ENCODE measurements around the gene LRRFIP2.
"Not testable (repeated sequence)": the region's sequence is repeated elsewhere in the genome, so short reads cannot be mapped to it uniquely, and the experiment has no call there.

The LRRFIP2 gene

DNA sequence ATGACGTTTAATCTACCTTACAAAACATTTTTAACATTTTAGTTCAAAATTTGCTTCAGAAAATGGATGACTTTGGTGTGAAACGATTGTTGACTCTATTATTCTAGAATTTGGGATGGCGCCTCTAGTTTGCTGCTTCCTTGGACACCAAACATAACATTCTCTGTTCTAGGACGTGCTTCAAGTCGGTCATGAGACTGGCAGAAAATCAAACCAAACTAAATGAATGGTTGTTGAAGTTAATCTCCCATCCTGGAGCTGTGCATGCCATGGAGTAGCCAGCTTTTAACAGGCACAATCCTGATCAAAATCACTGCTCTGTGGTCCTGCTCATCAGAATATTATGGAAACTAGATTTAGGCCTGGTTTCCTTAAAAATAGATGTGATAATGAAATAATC lies 9.6 kb upstream of the LRRFIP2 start:
- no peak for DNase-seq (ENCODE audit: low read depth, low spot score)

GRCh38 chr3:37183375-37183831 lies 9.0 kb upstream of the LRRFIP2 start:
- no peak for DNase-seq (ENCODE audit: low read depth, low spot score)

- DNase-seq (ENCODE audit: low read depth, low spot score): no peak
Measured at GRCh38 chr3:37182816-37183215, 8.4 kb upstream of the LRRFIP2 start.

GRCh38 chr3:37181756-37182155 lies 7.4 kb upstream of the LRRFIP2 start:
- no peak for DNase-seq (ENCODE audit: low read depth, low spot score)

DNA sequence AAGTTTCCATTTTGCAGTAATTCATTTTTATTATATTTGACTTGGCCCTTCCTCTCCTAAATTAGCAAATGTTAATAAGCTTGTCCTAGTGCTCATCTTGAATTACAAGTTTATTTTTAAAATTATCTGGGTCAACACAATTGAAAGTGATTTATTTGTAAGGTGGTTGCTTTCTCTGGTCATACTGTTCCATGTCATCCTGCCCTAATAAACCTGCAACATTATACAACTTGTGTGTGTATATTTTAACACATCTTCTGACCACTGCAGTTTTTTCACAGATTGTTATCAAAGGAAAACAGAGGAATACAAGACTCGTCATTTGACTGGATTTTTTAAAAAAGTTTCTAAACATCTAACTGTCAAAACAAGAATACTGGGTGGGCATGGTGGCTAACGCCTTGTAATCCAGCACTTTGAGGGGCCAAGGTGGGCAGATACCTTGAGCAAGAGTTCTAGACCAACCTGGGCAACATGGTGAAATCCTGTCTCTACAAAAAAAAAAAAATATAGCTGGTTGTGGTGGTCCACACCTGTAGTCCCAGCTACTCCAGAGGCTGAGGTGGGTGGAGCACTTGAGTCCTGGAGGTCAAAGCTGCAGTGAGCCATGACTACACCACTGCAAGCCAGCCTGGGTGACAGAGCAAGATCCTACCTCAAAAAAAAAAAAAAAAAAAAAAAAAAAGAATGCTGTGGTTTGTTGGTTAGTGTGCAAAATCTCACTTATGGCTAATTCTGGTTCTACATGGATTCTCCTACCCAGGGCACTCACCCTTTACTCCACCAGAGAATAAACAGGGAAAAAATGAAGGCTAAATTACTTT lies 5.0 kb upstream of the LRRFIP2 start:
- DNase-seq (ENCODE audit: low read depth, low spot score): no peak

DNA sequence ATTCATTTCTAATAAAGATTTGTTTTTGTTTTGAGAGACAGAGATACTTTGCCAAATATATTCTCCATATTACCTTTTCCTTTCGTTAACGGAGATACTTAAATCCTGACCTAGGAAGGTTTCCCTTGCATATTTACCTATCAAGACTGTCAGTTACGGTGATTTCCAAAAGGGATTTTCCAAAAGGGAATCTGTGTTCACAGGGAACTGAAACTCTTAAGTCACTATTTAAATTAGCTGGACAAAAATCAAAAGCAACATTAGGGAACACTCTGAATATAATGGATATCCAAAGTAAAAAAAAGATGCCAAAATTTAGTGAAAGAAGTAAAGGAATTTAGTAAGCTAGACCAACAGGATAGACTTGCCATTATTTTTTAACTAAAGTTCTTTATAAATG lies 576 bp downstream of the LRRFIP2 start:
- DNase-seq (ENCODE audit: low read depth, low spot score): no peak

- DNase-seq (ENCODE audit: low read depth, low spot score): no peak
Measured at GRCh38 chr3:37171144-37171543, 3.2 kb downstream of the LRRFIP2 start.

DNA sequence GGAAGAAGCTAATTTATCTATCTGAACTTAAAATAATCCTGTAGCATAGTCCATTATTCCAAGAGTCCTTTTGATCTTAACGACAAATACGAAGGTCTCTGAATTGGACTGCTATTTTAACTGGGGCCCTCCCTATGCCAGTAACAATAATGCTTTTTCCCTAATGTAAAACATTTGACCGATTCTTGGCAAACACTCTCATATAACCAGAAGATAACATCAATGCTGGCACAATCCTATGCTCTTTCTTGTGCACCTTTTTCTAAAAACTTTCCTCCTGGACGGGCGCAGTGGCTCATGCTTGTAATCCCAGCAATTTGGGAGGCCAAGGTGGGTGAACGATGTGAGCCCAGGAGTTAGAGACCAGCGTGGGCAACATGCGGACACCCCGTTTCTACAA lies 3.9 kb downstream of the LRRFIP2 start:
- DNase-seq (ENCODE audit: low read depth, low spot score): no peak

GRCh38 chr3:37170060-37170459 lies 4.3 kb downstream of the LRRFIP2 start:
- no peak for DNase-seq (ENCODE audit: low read depth, low spot score)

- no peak for DNase-seq (ENCODE audit: low read depth, low spot score)
Measured at GRCh38 chr3:37168896-37169295, 5.5 kb downstream of the LRRFIP2 start.

GRCh38 chr3:37163262-37164015 lies 10.9 kb downstream of the LRRFIP2 start:
- DNase-seq (ENCODE audit: low read depth, low spot score): no peak

DNA sequence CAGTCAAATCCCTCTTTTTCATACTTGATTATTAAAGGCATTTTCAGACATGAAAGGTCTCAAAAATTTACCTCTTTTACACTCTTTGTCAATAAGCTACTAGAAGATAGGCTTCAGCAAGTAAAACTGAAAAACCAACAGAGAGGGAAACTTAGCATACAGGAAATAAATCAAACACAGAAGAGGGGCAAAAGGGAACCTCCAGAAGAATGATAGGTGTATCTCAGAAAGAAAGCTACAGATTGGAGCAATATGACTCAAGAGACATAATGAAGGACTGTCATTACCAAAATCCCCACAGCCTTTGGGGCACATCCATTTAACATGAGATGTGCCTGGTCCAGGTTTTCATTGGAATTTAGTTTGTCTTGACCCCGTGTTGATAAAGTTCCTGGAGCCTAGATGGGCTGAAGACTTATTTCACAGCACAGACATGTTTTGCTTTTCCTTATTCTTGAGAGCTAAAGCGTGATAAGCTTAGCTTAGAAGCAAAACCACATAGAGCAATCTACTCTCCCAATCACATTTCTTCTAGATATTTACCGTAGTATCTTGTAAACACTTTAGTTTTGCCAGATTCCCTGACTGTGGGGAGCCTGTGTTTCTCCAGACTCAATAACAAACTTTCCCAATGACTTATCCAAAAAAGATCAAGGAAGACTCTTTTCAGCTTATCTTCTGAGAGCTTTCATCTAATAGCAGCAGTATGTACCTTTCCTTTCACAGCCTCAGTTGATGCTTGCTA lies 11.7 kb downstream of the LRRFIP2 start:
- DNase-seq (ENCODE audit: low read depth, low spot score): no peak

DNA sequence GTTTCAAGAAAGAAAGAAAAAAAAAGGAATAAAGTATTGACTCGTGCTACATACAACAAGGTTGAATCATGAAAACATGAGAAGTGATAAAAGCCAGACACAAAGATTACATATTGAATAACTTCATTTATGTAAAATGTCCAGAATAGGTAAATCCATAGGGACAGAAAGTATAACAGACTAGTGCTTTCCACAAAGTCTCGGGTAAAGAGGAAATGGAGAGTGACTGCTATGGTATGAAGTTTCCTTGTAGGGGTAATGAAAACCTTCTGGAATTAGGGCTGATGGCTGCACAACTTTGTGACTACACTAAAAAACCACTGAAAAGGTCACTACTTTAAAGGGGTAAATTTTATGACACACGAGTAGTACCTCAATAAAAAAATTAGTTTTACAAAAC lies 13.0 kb downstream of the LRRFIP2 start:
- no peak for DNase-seq (ENCODE audit: low read depth, low spot score)

GRCh38 chr3:37155782-37156181 lies 18.6 kb downstream of the LRRFIP2 start:
- DNase-seq (ENCODE audit: low read depth, low spot score): no peak

GRCh38 chr3:37154668-37155314 lies 19.6 kb downstream of the LRRFIP2 start:
- DNase-seq (ENCODE audit: low read depth, low spot score): no peak

- DNase-seq (ENCODE audit: low read depth, low spot score): no peak
Measured at GRCh38 chr3:37150621-37151020, 23.8 kb downstream of the LRRFIP2 start.

DNA sequence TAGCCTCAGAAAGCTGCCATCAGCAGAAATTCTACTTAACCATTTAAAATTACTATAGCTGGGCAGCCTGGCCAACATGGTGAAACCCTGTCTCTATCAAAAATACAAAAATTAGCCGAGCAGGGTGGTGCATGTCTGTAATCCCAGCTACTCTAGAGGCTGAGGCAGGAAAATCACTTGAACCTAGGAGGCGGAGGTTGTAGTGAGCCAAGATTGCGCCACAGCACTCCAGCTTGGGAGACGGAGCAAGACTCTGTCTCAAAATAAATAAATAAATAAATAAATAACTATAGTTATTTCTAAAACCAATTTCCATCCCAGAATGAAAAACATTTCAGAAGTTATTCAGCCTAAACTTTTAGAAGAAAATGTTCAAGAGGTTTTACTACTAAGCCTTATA lies 25.1 kb downstream of the LRRFIP2 start:
- DNase-seq (ENCODE audit: low read depth, low spot score): no peak

DNA sequence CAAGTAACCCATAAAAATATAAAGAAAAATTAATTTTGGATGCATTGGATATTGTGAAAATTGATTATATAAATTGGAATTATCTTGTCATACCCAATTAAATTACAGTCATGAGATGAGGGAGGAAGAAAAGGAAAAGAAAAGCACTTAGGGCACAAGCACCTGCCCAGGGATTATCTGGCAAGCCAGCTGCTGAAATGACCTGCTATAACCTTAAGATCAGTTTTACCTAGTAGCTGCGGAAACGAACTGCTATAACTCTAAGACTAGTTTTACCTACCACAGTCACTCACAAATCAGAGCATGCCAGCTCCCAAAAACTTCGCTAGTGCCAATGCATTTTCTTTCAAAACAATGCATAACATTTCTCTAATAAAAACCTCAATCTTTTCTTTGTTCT lies 26.2 kb downstream of the LRRFIP2 start:
- DNase-seq (ENCODE audit: low read depth, low spot score): no peak

- DNase-seq (ENCODE audit: low read depth, low spot score): no peak
Measured at GRCh38 chr3:37147666-37148065, 26.7 kb downstream of the LRRFIP2 start.

DNA sequence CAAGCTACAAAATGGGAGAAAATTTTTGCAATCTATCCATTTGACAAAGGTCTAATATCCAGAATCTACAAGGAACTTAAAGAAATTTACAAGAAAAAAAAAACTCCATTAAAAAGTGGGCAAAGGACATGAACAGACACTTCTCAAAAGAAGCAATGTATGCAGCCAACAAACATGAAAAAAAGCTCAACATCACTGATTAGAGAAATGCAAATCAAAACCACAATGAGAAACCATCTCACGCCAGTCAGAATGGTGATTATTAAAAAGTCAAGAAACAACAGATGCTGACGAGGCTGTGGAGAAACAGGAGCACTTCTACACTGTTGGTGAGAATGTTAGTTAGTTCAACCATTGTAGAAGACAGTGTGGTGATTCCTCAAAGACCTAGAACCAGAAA lies 27.5 kb downstream of the LRRFIP2 start:
- DNase-seq (ENCODE audit: low read depth, low spot score): not testable (repeated sequence)

DNA sequence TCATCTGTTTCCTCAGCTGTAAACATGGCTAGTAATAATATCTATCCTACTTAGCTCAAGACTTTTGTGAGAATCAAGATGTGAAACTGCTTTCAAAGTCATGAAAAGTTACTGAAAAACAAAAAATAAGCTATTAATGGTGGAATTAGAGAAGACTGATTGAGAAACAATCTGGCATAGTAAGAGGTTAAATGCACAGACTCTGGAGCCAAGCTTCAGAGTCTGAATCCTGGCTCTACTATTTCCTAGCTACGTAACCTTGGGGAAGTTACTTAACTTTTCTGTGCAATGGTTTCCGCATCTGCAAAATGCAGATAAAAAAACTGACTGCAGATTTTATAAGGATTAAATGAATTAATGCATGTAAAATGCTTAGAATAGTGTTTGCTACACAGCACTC lies 28.8 kb downstream of the LRRFIP2 start:
- DNase-seq (ENCODE audit: low read depth, low spot score): no peak

GRCh38 chr3:37144806-37145205 lies 29.6 kb downstream of the LRRFIP2 start:
- DNase-seq (ENCODE audit: low read depth, low spot score): no peak
